ENCODE results near the gene ANTKMT. TPM values are rescaled to one million over a fixed set of nuclear protein-coding genes. Genes with fewer than 3 reads are reported as not detected.

Gene ANTKMT
- total RNA-seq, 1 experiment from 2014 or later = 55.0 TPM

DNA sequence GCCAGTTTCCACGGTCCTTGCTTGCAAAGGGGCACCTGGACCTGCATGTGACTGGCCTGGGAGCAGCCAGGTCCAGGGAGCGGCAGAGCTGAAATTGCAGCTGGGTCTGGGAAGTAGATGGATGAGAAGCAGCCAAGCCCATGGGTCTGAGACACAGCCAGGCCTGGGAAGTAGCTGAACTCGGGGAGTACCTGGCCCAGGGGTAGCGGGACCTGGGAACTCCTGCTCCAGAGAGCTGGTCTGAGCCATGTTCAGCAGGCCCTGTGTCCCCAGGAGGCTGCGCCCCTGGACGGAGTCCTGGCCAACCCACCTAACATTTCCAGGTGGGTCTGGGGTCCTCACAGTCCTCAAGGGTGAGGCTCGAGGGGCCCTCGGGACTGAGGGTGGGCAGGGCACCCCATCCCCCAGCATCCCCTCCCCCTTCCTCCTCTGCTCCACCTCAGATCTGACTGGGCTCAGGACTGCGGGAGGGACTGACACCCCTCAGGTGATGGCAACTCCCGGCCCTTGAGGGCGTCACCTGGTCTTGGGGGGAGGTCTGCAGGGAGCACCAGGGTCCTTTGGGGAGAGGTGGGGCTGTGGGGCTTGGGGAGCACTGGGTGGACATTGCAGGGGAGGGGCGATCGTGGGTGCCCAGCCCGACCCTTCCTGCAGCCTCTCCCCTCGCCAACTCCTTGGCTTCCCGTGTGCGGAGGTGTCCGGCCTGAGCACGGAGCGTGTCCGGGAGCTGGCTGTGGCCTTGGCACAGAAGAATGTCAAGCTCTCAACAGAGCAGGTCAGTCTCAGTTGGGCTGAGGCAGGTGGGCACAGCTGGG lies 42.6 kb downstream of the ANTKMT start:
- Histone ChIP-seq H3K4me3 (no peak overlapping the region), H3K9me3 (ENCODE audit: insufficient read depth, low read depth) (no peaks in the 10 kb centered on the region), H3F3A (ENCODE audit: insufficient read depth, low read depth) (peaks cover 4% of the 10 kb centered on the region; the same call in 1 of the 2 replicates), H3K4me1 (replicated peaks; ENCODE audit: insufficient read depth) (peaks cover 16% of the 10 kb centered on the region), H3K36me3 (ENCODE audit: low read depth) (no peaks in the 10 kb centered on the region), H3K4me2 (no peak overlapping the region), H3K9me2 (ENCODE audit: insufficient read depth) (no peaks in the 10 kb centered on the region), H3K27me3 (ENCODE audit: insufficient read depth, low read depth) (no peaks in the 10 kb centered on the region), H3K27ac (no peak overlapping the region), H2AFZ (no peak overlapping the region), H3K79me2 (ENCODE audit: low read depth) (no peaks in the 10 kb centered on the region), H4K20me1 (ENCODE audit: insufficient read depth) (no peaks in the 10 kb centered on the region)
- POLR2A ChIA-PET (ENCODE audit: unreplicated experiment) = no interaction called here
- intact Hi-C loops (cut with micrococcal nuclease; ENCODE audit: unreplicated experiment) = no loop called here
- CTCF ChIA-PET = interaction anchor here (1.2 kb wide), 1 partner anchor 22 kb away, joined by 3 read pairs; the partner anchor contains the start of gene CIAO3
- TF ChIP-seq EZH2 (IDR thresholded peaks at IDR 0.05; ENCODE audit: low read depth) = no peak
- TF ChIP-seq, protein P1, sequence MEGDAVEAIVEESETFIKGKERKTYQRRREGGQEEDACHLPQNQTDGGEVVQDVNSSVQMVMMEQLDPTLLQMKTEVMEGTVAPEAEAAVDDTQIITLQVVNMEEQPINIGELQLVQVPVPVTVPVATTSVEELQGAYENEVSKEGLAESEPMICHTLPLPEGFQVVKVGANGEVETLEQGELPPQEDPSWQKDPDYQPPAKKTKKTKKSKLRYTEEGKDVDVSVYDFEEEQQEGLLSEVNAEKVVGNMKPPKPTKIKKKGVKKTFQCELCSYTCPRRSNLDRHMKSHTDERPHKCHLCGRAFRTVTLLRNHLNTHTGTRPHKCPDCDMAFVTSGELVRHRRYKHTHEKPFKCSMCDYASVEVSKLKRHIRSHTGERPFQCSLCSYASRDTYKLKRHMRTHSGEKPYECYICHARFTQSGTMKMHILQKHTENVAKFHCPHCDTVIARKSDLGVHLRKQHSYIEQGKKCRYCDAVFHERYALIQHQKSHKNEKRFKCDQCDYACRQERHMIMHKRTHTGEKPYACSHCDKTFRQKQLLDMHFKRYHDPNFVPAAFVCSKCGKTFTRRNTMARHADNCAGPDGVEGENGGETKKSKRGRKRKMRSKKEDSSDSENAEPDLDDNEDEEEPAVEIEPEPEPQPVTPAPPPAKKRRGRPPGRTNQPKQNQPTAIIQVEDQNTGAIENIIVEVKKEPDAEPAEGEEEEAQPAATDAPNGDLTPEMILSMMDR (conservative IDR thresholded peaks at IDR 0.05) = no peak
- no TSS peak for BruUV-seq (replicated peaks)
- no peak for DNase-seq

DNA sequence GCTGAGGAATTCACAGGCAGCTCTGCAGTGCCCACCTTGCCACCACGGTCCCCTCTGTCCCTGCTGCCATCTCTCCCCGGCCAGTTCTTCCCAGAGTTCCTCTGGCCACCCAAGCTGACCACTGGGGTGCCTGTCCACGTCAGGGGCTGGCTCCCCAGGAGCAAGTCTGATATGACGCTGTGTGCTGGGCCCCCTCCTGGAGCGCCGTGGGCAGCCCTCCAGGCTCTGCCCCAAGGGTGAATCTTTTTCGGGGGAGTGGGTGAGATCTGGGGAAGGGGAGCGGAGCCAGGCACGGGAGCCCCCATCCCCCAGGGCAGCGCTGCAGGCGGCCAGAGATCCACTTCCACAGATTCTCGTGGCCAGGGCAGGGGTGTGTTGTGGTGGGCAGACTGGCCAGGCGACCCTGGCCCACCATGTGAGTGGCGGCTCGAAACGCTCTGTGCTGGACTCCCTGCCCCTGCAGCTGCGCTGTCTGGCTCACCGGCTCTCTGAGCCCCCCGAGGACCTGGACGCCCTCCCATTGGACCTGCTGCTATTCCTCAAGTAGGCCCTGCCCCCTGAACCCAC lies 43.3 kb downstream of the ANTKMT start:
- ChIA-PET POLR2A (ENCODE audit: unreplicated experiment) (no interaction called here), CTCF (no interaction called here)
- TF ChIP-seq EZH2 (IDR thresholded peaks at IDR 0.05; ENCODE audit: low read depth) = no peak
- TF ChIP-seq, protein P1 (conservative IDR thresholded peaks at IDR 0.05) = no peak
- Histone ChIP-seq H3K9me3 (ENCODE audit: insufficient read depth, low read depth) (no peaks in the 10 kb centered on the region), H3K79me2 (ENCODE audit: low read depth) (no peaks in the 10 kb centered on the region), H3K4me2 (no peak overlapping the region), H3K27ac (no peak overlapping the region), H3F3A (ENCODE audit: insufficient read depth, low read depth) (peaks cover 4% of the 10 kb centered on the region; the same call in 1 of the 2 replicates), H3K27me3 (ENCODE audit: insufficient read depth, low read depth) (no peaks in the 10 kb centered on the region), H3K9me2 (ENCODE audit: insufficient read depth) (no peaks in the 10 kb centered on the region), H3K4me1 (replicated peaks; ENCODE audit: insufficient read depth) (peaks cover 16% of the 10 kb centered on the region), H3K36me3 (ENCODE audit: low read depth) (no peaks in the 10 kb centered on the region), H3K4me3 (no peak overlapping the region), H2AFZ (no peak overlapping the region), H4K20me1 (ENCODE audit: insufficient read depth) (no peaks in the 10 kb centered on the region)
- intact Hi-C loops (cut with micrococcal nuclease; ENCODE audit: unreplicated experiment) = no loop called here
- BruUV-seq (replicated peaks) = no TSS peak
- no peak for DNase-seq

DNA sequence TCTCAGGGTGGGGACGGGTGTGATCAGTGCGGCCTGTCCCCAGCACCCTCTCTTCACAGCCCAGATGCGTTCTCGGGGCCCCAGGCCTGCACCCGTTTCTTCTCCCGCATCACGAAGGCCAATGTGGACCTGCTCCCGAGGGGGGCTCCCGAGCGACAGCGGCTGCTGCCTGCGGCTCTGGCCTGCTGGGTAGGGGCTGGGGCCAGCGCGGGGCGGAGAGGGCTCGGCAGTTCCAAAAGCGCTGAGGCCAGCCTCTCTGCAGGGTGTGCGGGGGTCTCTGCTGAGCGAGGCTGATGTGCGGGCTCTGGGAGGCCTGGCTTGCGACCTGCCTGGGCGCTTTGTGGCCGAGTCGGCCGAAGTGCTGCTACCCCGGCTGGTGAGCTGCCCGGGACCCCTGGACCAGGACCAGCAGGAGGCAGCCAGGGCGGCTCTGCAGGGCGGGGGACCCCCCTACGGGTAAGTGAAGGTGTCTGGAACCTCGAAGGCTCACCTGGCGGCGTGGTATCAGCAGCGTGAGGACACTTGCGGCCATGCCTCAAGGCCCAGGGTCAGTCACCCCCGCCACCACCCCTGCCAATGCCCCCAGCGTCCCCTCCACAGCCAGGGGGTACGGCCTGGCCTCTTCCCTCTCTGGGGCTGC lies 44.0 kb downstream of the ANTKMT start:
- H3K4me2 ChIP-seq = no peak overlapping the region
- H3F3A ChIP-seq (ENCODE audit: insufficient read depth, low read depth) = peaks cover 4% of the 10 kb centered on the region; the same call in 1 of the 2 replicates
- no peak for DNase-seq
- no peak overlapping the region for H2AFZ ChIP-seq
- H3K79me2 ChIP-seq (ENCODE audit: low read depth) = no peaks in the 10 kb centered on the region
- no peaks in the 10 kb centered on the region for H3K36me3 ChIP-seq (ENCODE audit: low read depth)
- H3K9me2 ChIP-seq (ENCODE audit: insufficient read depth) = no peaks in the 10 kb centered on the region
- POLR2A ChIA-PET (ENCODE audit: unreplicated experiment) = no interaction called here
- H3K4me1 ChIP-seq (replicated peaks; ENCODE audit: insufficient read depth) = peaks cover 16% of the 10 kb centered on the region
- intact Hi-C loops (cut with micrococcal nuclease; ENCODE audit: unreplicated experiment) = no loop called here
- BruUV-seq (replicated peaks) = no TSS peak
- no peak overlapping the region for H3K27ac ChIP-seq
- H4K20me1 ChIP-seq (ENCODE audit: insufficient read depth) = no peaks in the 10 kb centered on the region
- CTCF ChIA-PET = no interaction called here
- H3K27me3 ChIP-seq (ENCODE audit: insufficient read depth, low read depth) = no peaks in the 10 kb centered on the region
- no peaks in the 10 kb centered on the region for H3K9me3 ChIP-seq (ENCODE audit: insufficient read depth, low read depth)
- H3K4me3 ChIP-seq = no peak overlapping the region
- TF ChIP-seq EZH2 (IDR thresholded peaks at IDR 0.05; ENCODE audit: low read depth) = no peak
- TF ChIP-seq, protein P1 (conservative IDR thresholded peaks at IDR 0.05) = no peak

Measured in PC-9 (cell line).